Measurements from ENCODE around the gene WFS1.

DNA sequence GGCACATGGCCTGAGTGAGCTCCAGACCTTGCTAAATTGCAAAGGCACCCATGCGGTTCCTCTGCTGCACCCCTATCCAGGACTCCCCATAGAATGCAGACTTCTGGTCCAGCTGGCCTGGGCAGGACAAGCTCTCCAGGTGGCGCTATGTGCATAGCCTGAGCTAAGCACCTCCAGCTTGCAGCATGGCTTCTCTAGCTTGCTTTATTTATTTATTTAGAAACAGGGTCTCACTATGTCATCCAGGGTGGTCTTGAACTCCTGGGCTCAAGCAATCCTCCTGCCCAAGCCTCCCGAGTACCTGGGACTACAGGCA, 5.5 kb upstream of the WFS1 start:
- TF ChIP-seq, protein P1, sequence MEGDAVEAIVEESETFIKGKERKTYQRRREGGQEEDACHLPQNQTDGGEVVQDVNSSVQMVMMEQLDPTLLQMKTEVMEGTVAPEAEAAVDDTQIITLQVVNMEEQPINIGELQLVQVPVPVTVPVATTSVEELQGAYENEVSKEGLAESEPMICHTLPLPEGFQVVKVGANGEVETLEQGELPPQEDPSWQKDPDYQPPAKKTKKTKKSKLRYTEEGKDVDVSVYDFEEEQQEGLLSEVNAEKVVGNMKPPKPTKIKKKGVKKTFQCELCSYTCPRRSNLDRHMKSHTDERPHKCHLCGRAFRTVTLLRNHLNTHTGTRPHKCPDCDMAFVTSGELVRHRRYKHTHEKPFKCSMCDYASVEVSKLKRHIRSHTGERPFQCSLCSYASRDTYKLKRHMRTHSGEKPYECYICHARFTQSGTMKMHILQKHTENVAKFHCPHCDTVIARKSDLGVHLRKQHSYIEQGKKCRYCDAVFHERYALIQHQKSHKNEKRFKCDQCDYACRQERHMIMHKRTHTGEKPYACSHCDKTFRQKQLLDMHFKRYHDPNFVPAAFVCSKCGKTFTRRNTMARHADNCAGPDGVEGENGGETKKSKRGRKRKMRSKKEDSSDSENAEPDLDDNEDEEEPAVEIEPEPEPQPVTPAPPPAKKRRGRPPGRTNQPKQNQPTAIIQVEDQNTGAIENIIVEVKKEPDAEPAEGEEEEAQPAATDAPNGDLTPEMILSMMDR (IDR thresholded peaks at IDR 0.05): peak in 1 of 2 donors; percentile 33
- no peak for TF ChIP-seq POLR2A (IDR thresholded peaks at IDR 0.05)
- TF ChIP-seq POLR2AphosphoS5 (IDR thresholded peaks at IDR 0.05): no peak
- no peak for TF ChIP-seq EP300 (IDR thresholded peaks at IDR 0.05)

All from suprapubic skin (tissue), 4 donors.